Inflammatory macrophage treated with lipopolysaccharide for 4 hours (primary cell): ENCODE measurements around the gene PHYHIPL.
"Not testable (repeated sequence)": the region's sequence is repeated elsewhere in the genome, so short reads cannot be mapped to it uniquely, and the experiment has no call there.

Experiments
- DNase-seq: peaks from one replicate; pipeline ENCODE4 v3.0.0-alpha.2; 2020

PHYHIPL gene

GRCh38 chr10:59206204-59206720 is 29.8 kb downstream of the PHYHIPL start:
- no peak for DNase-seq

- DNase-seq = no peak
Observed at GRCh38 chr10:59212301-59212798, 35.9 kb downstream of the PHYHIPL start.

GRCh38 chr10:59214160-59214559 is 37.7 kb downstream of the PHYHIPL start:
- DNase-seq = no peak

- no peak for DNase-seq
Observed at GRCh38 chr10:59216178-59216869, 39.9 kb downstream of the PHYHIPL start.

GRCh38 chr10:59222788-59223187 is 46.3 kb downstream of the PHYHIPL start:
- no peak for DNase-seq

- DNase-seq = not testable (repeated sequence)
Observed at GRCh38 chr10:59223597-59223996, 47.2 kb downstream of the PHYHIPL start.

GRCh38 chr10:59225211-59225610 is 48.8 kb downstream of the PHYHIPL start:
- DNase-seq = no peak

GRCh38 chr10:59227136-59227673 is 50.8 kb downstream of the PHYHIPL start:
- no peak for DNase-seq

GRCh38 chr10:59229441-59229840 is 53.0 kb downstream of the PHYHIPL start:
- DNase-seq = no peak

- DNase-seq = no peak
Observed at GRCh38 chr10:59234194-59234593, 57.8 kb downstream of the PHYHIPL start.

GRCh38 chr10:59234816-59235429 is 58.5 kb downstream of the PHYHIPL start:
- peak; percentile 10 for DNase-seq

GRCh38 chr10:59236064-59236697 is 59.7 kb downstream of the PHYHIPL start:
- no peak for DNase-seq

GRCh38 chr10:59237775-59238174 is 61.3 kb downstream of the PHYHIPL start:
- DNase-seq = no peak

- DNase-seq = not testable (repeated sequence)
Observed at GRCh38 chr10:59239108-59239507, 62.7 kb downstream of the PHYHIPL start.

GRCh38 chr10:59240582-59241183 is 64.2 kb downstream of the PHYHIPL start:
- DNase-seq = peak; percentile 39

- DNase-seq = no peak
Observed at GRCh38 chr10:59242057-59242456, 65.6 kb downstream of the PHYHIPL start.

- DNase-seq = no peak
Observed at GRCh38 chr10:59242991-59243390, 66.5 kb downstream of the PHYHIPL start.

GRCh38 chr10:59243611-59244195 is 67.3 kb downstream of the PHYHIPL start:
- no peak for DNase-seq

GRCh38 chr10:59244871-59245270 is 68.4 kb downstream of the PHYHIPL start:
- DNase-seq = no peak

- DNase-seq = peak; percentile 58
Observed at GRCh38 chr10:59245686-59246085, 69.2 kb downstream of the PHYHIPL start.

GRCh38 chr10:59252491-59252890 is 76.0 kb downstream of the PHYHIPL start:
- DNase-seq = no peak

- DNase-seq = no peak
Observed at GRCh38 chr10:59255463-59255862, 79.0 kb downstream of the PHYHIPL start.

- no peak for DNase-seq
Observed at GRCh38 chr10:59257224-59257623, 80.8 kb downstream of the PHYHIPL start.
